Gastroesophageal sphincter (tissue), 3 donors: Measurements from ENCODE around the gene TPCN1.

Experiments used
- EP300 ChIP-seq: sonication (generic); formaldehyde crosslinking; IDR thresholded peaks from one replicate; pipeline ENCODE4 v1.6.1; 2017; ENCODE audit warnings: antibody characterized with exemption, mild to moderate bottlenecking
- POLR2A ChIP-seq, 2 donors: fragments of 450-650 bp; IDR thresholded peaks; one replicate each; pipeline ENCODE4 v1.6.1; 2017; ENCODE audit warnings: antibody characterized with exemption in 2 of 2, mild to moderate bottlenecking in 2 of 2, moderate library complexity in 1 of 2
- POLR2AphosphoS5 ChIP-seq: sonication (generic); formaldehyde crosslinking; IDR thresholded peaks from one replicate; pipeline ENCODE4 v1.6.1; 2017; ENCODE audit warnings: antibody characterized with exemption
- TF ChIP-seq, protein P1 (sequence below), 4 experiments: fragments of 200-600 bp in 2 of 4; fragments of 450-650 bp in 2 of 4; sonication (generic) in 1 of 4; IDR thresholded peaks; one replicate each; pipeline ENCODE4 v1.5.1; 2017 to 2019; ENCODE audit warnings: antibody characterized with exemption in 4 of 4, mild to moderate bottlenecking in 2 of 4, moderate library complexity in 2 of 4

DNA sequence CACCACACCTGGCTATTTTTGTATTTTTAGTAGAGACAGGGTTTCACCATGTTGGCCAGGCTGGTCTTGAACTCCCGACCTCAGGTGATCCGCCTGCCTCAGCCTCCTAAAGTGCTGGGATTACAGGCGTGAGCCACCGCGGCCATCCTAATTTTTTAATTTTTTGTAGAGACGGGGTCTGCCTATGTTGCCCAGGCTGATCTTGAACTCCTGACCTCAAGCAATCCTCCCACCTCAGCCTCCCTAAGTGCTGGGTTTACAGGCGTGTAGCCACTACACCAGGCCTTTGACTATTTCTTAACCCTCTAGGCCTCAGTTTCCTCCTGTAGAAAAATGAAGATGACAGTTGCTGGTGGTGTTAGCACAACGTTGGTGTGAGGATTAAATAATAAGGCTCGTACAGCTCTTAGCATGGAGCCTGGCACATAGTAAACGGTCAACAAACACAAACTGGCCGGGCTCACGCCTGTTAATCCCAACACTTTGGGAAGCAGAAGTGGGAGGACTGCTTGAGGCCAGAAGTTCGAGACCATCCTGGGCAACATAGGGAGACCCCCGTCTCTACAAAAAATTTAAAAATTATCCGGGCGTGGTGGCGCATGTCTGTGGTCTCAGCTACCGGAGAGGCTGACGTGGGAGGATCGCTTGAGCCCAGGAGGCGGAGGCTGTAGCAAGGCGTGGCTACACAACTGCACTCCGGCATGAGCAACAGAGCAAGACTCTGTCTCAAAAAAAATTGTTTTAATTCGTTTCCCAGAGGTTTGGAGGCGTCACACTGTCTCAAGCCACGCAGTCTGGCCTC, 37.0 kb upstream of the TPCN1 start:
- TF ChIP-seq POLR2A (IDR thresholded peaks at IDR 0.05) (no peak), EP300 (no peak), POLR2AphosphoS5 (no peak)
- TF ChIP-seq, protein P1, sequence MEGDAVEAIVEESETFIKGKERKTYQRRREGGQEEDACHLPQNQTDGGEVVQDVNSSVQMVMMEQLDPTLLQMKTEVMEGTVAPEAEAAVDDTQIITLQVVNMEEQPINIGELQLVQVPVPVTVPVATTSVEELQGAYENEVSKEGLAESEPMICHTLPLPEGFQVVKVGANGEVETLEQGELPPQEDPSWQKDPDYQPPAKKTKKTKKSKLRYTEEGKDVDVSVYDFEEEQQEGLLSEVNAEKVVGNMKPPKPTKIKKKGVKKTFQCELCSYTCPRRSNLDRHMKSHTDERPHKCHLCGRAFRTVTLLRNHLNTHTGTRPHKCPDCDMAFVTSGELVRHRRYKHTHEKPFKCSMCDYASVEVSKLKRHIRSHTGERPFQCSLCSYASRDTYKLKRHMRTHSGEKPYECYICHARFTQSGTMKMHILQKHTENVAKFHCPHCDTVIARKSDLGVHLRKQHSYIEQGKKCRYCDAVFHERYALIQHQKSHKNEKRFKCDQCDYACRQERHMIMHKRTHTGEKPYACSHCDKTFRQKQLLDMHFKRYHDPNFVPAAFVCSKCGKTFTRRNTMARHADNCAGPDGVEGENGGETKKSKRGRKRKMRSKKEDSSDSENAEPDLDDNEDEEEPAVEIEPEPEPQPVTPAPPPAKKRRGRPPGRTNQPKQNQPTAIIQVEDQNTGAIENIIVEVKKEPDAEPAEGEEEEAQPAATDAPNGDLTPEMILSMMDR (IDR thresholded peaks at IDR 0.05) = no peak
